ENCODE results near the gene AP4E1.
"Not testable (repeated sequence)": the region's sequence is repeated elsewhere in the genome, so short reads cannot be mapped to it uniquely, and the experiment has no call there.

The AP4E1 gene

GRCh38 chr15:50906954-50907600 is 1.4 kb upstream of the AP4E1 start:
- TF ChIP-seq POLR2A (IDR thresholded peaks at IDR 0.05; ENCODE audit: low read depth, low read length), result no peak
- FAIRE-seq (no peak), DNase-seq (ENCODE audit: insufficient read length, low spot score) (no peak)

- no peak for TF ChIP-seq POLR2A (IDR thresholded peaks at IDR 0.05; ENCODE audit: low read depth, low read length)
- DNase-seq (ENCODE audit: insufficient read length, low spot score), result no peak
- no peak for FAIRE-seq
Observed at GRCh38 chr15:50907601-50908208, 778 bp upstream of the AP4E1 start.

GRCh38 chr15:50909010-50909317 is 481 bp downstream of the AP4E1 start:
- FAIRE-seq, result no peak
- no peak for DNase-seq (ENCODE audit: insufficient read length, low spot score)

GRCh38 chr15:50910426-50910795 is 1.9 kb downstream of the AP4E1 start:
- not testable (repeated sequence) for FAIRE-seq; DNase-seq (ENCODE audit: insufficient read length, low spot score)

More at GRCh38 chr15:50909010-50909317, 481 bp downstream of the AP4E1 start:
- TF ChIP-seq POLR2A (IDR thresholded peaks at IDR 0.05; ENCODE audit: low read depth, low read length), result no peak

GRCh38 chr15:50911001-50911400 is 2.5 kb downstream of the AP4E1 start:
- DNase-seq (ENCODE audit: insufficient read length, low spot score), result no peak
- FAIRE-seq, result no peak
- TF ChIP-seq POLR2A (IDR thresholded peaks at IDR 0.05; ENCODE audit: low read depth, low read length), result no peak

GRCh38 chr15:50911621-50912020 is 3.1 kb downstream of the AP4E1 start:
- DNase-seq (ENCODE audit: insufficient read length, low spot score), result no peak
- TF ChIP-seq POLR2A (IDR thresholded peaks at IDR 0.05; ENCODE audit: low read depth, low read length), result no peak
- no peak for FAIRE-seq

GRCh38 chr15:50916400-50916799 is 7.9 kb downstream of the AP4E1 start:
- FAIRE-seq, result no peak
- no peak for TF ChIP-seq POLR2A (IDR thresholded peaks at IDR 0.05; ENCODE audit: low read depth, low read length)
- DNase-seq (ENCODE audit: insufficient read length, low spot score), result no peak

GRCh38 chr15:50919359-50919758 is 10.9 kb downstream of the AP4E1 start:
- not testable (repeated sequence) for FAIRE-seq; DNase-seq (ENCODE audit: insufficient read length, low spot score)

- no peak for TF ChIP-seq POLR2A (IDR thresholded peaks at IDR 0.05; ENCODE audit: low read depth, low read length)
- FAIRE-seq (no peak), DNase-seq (ENCODE audit: insufficient read length, low spot score) (no peak)
Observed at GRCh38 chr15:50925281-50925680, 16.8 kb downstream of the AP4E1 start.

- no peak for DNase-seq (ENCODE audit: insufficient read length, low spot score)
- no peak for FAIRE-seq
- TF ChIP-seq POLR2A (IDR thresholded peaks at IDR 0.05; ENCODE audit: low read depth, low read length), result no peak
Observed at GRCh38 chr15:50929062-50929461, 20.6 kb downstream of the AP4E1 start.

GRCh38 chr15:50930792-50931191 is 22.3 kb downstream of the AP4E1 start:
- FAIRE-seq (no peak), DNase-seq (ENCODE audit: insufficient read length, low spot score) (no peak)
- no peak for TF ChIP-seq POLR2A (IDR thresholded peaks at IDR 0.05; ENCODE audit: low read depth, low read length)

- no peak for FAIRE-seq
- TF ChIP-seq POLR2A (IDR thresholded peaks at IDR 0.05; ENCODE audit: low read depth, low read length), result no peak
Observed at GRCh38 chr15:50933341-50933740, 24.9 kb downstream of the AP4E1 start.

GRCh38 chr15:50938525-50938924 is 30.0 kb downstream of the AP4E1 start:
- no peak for TF ChIP-seq POLR2A (IDR thresholded peaks at IDR 0.05; ENCODE audit: low read depth, low read length)
- no peak for FAIRE-seq
- no peak for DNase-seq (ENCODE audit: insufficient read length, low spot score)

More at GRCh38 chr15:50933341-50933740, 24.9 kb downstream of the AP4E1 start:
- DNase-seq (ENCODE audit: insufficient read length, low spot score), result no peak

- TF ChIP-seq POLR2A (IDR thresholded peaks at IDR 0.05; ENCODE audit: low read depth, low read length), result no peak
- DNase-seq (ENCODE audit: insufficient read length, low spot score) (no peak), FAIRE-seq (no peak)
Observed at GRCh38 chr15:50939911-50940310, 31.4 kb downstream of the AP4E1 start.

GRCh38 chr15:50940506-50940905 is 32.0 kb downstream of the AP4E1 start:
- FAIRE-seq (no peak), DNase-seq (ENCODE audit: insufficient read length, low spot score) (no peak)
- no peak for TF ChIP-seq POLR2A (IDR thresholded peaks at IDR 0.05; ENCODE audit: low read depth, low read length)

GRCh38 chr15:50943638-50944037 is 35.2 kb downstream of the AP4E1 start:
- no peak for FAIRE-seq
- no peak for DNase-seq (ENCODE audit: insufficient read length, low spot score)
- no peak for TF ChIP-seq POLR2A (IDR thresholded peaks at IDR 0.05; ENCODE audit: low read depth, low read length)
